GM19372 (cell line): Measurements from ENCODE around the gene SEPHS1.
"Not testable (repeated sequence)": the region's sequence is repeated elsewhere in the genome, so short reads cannot be mapped to it uniquely, and the experiment has no call there.

Source experiments
- ATAC-seq: cut with Tn5 transposase; IDR thresholded peaks from one replicate; pipeline ENCODE4 v1.9.1; 2021; ENCODE audit warnings: mild to moderate bottlenecking, low read depth, moderate library complexity; ENCODE audit not compliant: unreplicated experiment

SEPHS1 gene

GRCh38 chr10:13291821-13292773 lies 56.0 kb downstream of the SEPHS1 start:
- ATAC-seq = no peak

- no peak for ATAC-seq
Measured at GRCh38 chr10:13291061-13291460, 57.0 kb downstream of the SEPHS1 start.

GRCh38 chr10:13284050-13284449 lies 64.0 kb downstream of the SEPHS1 start:
- no peak for ATAC-seq

GRCh38 chr10:13282348-13282747 lies 65.7 kb downstream of the SEPHS1 start:
- ATAC-seq = not testable (repeated sequence)

- ATAC-seq = no peak
Measured at GRCh38 chr10:13276749-13277365, 71.2 kb downstream of the SEPHS1 start.

- not testable (repeated sequence) for ATAC-seq
Measured at GRCh38 chr10:13276146-13276545, 71.9 kb downstream of the SEPHS1 start.

GRCh38 chr10:13272164-13272571 lies 75.9 kb downstream of the SEPHS1 start:
- ATAC-seq = peak; percentile 27

- peak; percentile 90 for ATAC-seq
Measured at GRCh38 chr10:13271552-13272163, 76.4 kb downstream of the SEPHS1 start.

- ATAC-seq = no peak
Measured at GRCh38 chr10:13270877-13271551, 77.1 kb downstream of the SEPHS1 start.

- no peak for ATAC-seq
Measured at GRCh38 chr10:13268841-13269240, 79.3 kb downstream of the SEPHS1 start.

GRCh38 chr10:13268310-13268709 lies 79.8 kb downstream of the SEPHS1 start:
- ATAC-seq = no peak
